Measurements from ENCODE around the gene UQCC3. TPM values are rescaled to one million over a fixed set of nuclear protein-coding genes. Genes with fewer than 3 reads are reported as not detected.
A peak's percentile ranks its signal among the peaks of the same experiment; 100 is the strongest.

Gene UQCC3
- total RNA-seq, 1 donor from 2014 or later: 5.5 TPM

DNA sequence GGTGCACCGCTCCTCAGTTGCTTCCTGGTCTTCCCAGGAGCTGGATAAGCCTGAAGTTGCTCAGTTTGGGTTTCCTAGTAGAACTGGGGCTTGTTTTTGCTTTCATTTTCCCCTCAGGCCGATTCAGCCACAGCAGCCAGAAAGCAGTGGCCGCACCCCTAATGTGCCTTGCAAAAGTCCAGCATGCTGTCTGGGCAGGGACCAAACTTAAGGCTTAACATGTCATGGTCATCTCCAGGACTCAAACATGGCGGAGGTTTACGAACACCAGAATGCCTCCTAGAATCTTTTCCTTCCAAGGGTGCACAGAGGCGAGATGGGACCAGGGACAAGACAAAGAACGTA, 38.5 kb downstream of the UQCC3 start:
- H3K4me3 Mint-ChIP-seq (ENCODE audit: unreplicated experiment): peak overlapping the region; percentile 87
- peak overlapping the region; percentile 99 for H3K27ac Mint-ChIP-seq (ENCODE audit: unreplicated experiment)
- H3K9me3 Mint-ChIP-seq (ENCODE audit: low read depth): no peaks in the 10 kb centered on the region
- DNase-seq (ENCODE audit: low spot score): no peak
- H3K36me3 Mint-ChIP-seq (ENCODE audit: low read depth): peaks cover 17% of the 10 kb centered on the region
- no peaks in the 10 kb centered on the region for H3K27me3 Mint-ChIP-seq (ENCODE audit: low read depth)
- peaks cover 42% of the 10 kb centered on the region for H3K4me1 Mint-ChIP-seq (ENCODE audit: low read depth)
- TF ChIP-seq, protein P1, sequence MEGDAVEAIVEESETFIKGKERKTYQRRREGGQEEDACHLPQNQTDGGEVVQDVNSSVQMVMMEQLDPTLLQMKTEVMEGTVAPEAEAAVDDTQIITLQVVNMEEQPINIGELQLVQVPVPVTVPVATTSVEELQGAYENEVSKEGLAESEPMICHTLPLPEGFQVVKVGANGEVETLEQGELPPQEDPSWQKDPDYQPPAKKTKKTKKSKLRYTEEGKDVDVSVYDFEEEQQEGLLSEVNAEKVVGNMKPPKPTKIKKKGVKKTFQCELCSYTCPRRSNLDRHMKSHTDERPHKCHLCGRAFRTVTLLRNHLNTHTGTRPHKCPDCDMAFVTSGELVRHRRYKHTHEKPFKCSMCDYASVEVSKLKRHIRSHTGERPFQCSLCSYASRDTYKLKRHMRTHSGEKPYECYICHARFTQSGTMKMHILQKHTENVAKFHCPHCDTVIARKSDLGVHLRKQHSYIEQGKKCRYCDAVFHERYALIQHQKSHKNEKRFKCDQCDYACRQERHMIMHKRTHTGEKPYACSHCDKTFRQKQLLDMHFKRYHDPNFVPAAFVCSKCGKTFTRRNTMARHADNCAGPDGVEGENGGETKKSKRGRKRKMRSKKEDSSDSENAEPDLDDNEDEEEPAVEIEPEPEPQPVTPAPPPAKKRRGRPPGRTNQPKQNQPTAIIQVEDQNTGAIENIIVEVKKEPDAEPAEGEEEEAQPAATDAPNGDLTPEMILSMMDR (IDR thresholded peaks at IDR 0.05): no peak

DNA sequence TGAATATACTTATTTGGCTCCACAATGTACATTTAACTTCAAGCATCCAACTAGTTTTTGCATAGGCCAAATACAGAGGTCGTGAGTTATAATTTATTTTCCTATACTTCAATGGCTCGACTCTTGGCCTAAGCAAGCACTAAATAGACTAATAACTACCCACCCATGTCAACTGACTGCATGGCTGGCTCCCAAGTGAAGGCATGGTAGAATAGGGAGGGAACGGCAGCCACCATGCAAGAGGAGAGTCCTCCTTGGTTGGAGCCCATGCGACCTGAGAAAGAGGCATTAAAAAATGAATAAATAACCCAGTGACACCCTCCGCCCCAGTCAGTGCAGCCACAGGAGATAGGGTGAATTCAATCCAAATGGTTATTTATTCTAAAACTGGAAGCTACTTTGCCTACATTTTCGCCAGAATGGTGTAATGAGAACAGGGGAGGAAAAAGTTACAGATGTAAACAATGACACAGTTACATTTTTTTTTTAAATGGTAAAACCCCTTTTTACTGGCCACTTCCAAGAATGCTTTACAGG, 40.9 kb downstream of the UQCC3 start:
- Mint-ChIP-seq H3K27ac (ENCODE audit: unreplicated experiment) (peak overlapping the region; percentile 9), H3K27me3 (ENCODE audit: low read depth) (no peaks in the 10 kb centered on the region), H3K9me3 (ENCODE audit: low read depth) (no peaks in the 10 kb centered on the region), H3K4me3 (ENCODE audit: unreplicated experiment) (no peak overlapping the region), H3K36me3 (ENCODE audit: low read depth) (peaks cover 34% of the 10 kb centered on the region), H3K4me1 (ENCODE audit: low read depth) (peaks cover 26% of the 10 kb centered on the region)
- TF ChIP-seq, protein P1 (IDR thresholded peaks at IDR 0.05): no peak
- no peak for DNase-seq (ENCODE audit: low spot score)

DNA sequence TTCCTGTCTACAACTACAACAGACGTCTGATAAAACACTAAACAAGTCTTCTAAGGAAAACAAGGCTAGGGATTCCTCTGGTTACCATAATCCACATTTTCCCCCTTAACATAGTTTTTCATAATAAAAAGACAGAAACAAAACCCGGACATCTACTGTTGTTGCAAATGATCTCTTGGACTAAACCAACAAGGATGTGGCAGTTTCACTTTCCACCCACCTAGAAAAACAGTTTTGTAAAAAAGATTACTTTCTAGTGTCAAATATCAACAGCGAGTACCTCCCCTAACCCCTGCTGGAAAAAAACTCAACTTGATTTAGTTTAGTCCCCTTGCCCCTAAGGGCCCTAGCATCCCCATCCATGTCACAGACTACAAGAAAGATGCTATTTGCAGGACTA, 41.4 kb downstream of the UQCC3 start:
- Mint-ChIP-seq H3K4me1 (ENCODE audit: low read depth) (peaks cover 25% of the 10 kb centered on the region), H3K27ac (ENCODE audit: unreplicated experiment) (peak overlapping the region; percentile 30), H3K4me3 (ENCODE audit: unreplicated experiment) (no peak overlapping the region), H3K27me3 (ENCODE audit: low read depth) (no peaks in the 10 kb centered on the region), H3K9me3 (ENCODE audit: low read depth) (no peaks in the 10 kb centered on the region), H3K36me3 (ENCODE audit: low read depth) (peaks cover 34% of the 10 kb centered on the region)
- TF ChIP-seq, protein P1 (IDR thresholded peaks at IDR 0.05): no peak
- no peak for DNase-seq (ENCODE audit: low spot score)

DNA sequence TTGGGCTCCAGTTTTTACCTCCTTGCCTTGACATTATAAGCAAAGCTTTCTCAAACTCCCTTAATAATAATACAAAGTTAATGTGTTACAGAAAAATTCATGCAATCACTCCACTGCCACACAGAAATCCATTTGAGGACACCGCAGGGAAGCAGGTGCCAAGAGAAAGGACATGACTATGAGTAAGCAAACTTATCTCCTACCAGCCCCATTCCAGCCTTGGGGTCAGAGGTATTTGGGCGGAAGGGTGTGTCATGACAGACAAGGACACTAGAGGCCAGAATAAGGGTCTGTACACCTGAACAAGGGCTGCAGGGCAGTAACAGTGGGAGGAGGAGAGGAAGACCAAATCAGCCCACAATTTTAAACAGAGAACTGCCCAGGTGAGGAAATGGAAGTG, 41.9 kb downstream of the UQCC3 start:
- Mint-ChIP-seq H3K27me3 (ENCODE audit: low read depth) (no peaks in the 10 kb centered on the region), H3K4me1 (ENCODE audit: low read depth) (peaks cover 27% of the 10 kb centered on the region), H3K9me3 (ENCODE audit: low read depth) (no peaks in the 10 kb centered on the region), H3K4me3 (ENCODE audit: unreplicated experiment) (no peak overlapping the region), H3K36me3 (ENCODE audit: low read depth) (peaks cover 39% of the 10 kb centered on the region), H3K27ac (ENCODE audit: unreplicated experiment) (peak overlapping the region; percentile 37)
- TF ChIP-seq, protein P1 (IDR thresholded peaks at IDR 0.05): no peak
- no peak for DNase-seq (ENCODE audit: low spot score)

DNA sequence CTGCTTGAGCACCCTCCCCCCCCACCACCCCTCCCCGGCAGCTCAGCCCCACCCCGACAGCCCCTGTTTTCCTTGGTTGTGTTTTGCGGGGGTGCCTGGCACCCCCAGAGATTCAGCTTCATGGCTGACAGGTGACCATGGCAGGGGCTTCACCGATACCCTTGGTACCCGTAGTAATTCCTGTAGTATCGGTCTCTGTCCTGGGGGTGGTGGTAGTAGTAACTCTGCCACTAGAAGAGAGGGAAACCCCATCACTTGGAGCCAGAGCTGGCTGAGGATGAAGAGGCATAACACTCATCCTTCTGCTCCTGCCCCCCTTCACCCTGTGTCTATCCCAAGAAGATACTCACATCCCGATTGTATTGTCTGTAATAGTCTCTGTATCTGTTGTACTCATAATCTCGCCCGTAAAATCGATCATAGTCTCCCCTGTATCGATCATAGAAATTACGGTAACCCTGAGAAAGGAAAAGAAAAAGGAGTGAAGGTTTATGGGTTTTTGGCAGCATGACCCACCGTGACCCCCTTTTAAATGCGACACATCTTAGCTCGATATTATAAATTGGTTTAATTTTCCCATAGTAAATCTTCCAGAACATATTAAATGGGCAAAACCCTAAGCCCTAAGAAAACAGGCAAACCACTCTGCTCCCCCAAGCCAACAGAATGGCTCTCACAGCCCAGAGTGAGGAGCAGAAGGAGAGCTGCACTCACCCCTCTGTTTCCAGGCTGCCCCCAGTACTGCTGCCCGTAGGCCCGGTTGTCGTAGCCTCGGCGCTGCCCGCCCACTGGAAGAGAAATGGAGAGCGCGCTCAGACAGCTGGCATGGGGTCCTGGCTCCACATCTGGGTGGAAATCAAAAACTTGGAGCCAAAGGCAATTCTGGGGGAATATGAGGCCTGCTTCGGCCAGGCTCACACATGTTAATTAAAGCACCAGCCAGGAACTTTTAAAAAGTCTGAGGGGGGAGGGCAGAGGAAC, 44.0 kb downstream of the UQCC3 start:
- Mint-ChIP-seq H3K27ac (ENCODE audit: unreplicated experiment) (peak overlapping the region; percentile 61), H3K4me3 (ENCODE audit: unreplicated experiment) (no peak overlapping the region), H3K27me3 (ENCODE audit: low read depth) (no peaks in the 10 kb centered on the region), H3K36me3 (ENCODE audit: low read depth) (peaks cover 49% of the 10 kb centered on the region), H3K9me3 (ENCODE audit: low read depth) (no peaks in the 10 kb centered on the region), H3K4me1 (ENCODE audit: low read depth) (peaks cover 8% of the 10 kb centered on the region)
- TF ChIP-seq, protein P1 (IDR thresholded peaks at IDR 0.05): no peak
- peak; percentile 72 for DNase-seq (ENCODE audit: low spot score)
